GM13977 (cell line): Measurements from ENCODE around the gene NOS1AP.

ENCODE experiments used
- DNase-seq: peaks from one replicate; pipeline ENCODE4 v3.0.0; 2012; ENCODE audit warnings: low spot score
- CTCF ChIP-seq: IDR thresholded peaks from 2 replicates; pipeline ENCODE4 v1.5.1; 2012; ENCODE audit warnings: mild to moderate bottlenecking, control low read depth; ENCODE audit not compliant: insufficient read depth; ENCODE audit errors: extremely low read depth, missing control alignments
- in situ Hi-C: fragments of 300-500 bp; cut with MboI; formaldehyde crosslinking; loops from one replicate; pipeline ENCODE4 v1.12.0; 2022; ENCODE audit warnings: low sequenced_read_pairs, low pct_unique_long_range_greater_than_20kb, mixed read lengths, inconsistent platforms; ENCODE audit not compliant: unreplicated experiment

Gene NOS1AP

GRCh38 chr1:162157469-162157868, 88.0 kb downstream of the NOS1AP start:
- no peak for TF ChIP-seq CTCF
- in situ Hi-C loops = no loop called here
- no peak for DNase-seq

GRCh38 chr1:162158624-162159271, 89.3 kb downstream of the NOS1AP start:
- DNase-seq = no peak
- no peak for TF ChIP-seq CTCF
- in situ Hi-C loops = no loop called here

GRCh38 chr1:162159515-162159914, 90.0 kb downstream of the NOS1AP start:
- in situ Hi-C loops = no loop called here
- no peak for DNase-seq
- TF ChIP-seq CTCF = no peak

GRCh38 chr1:162161916-162162550, 92.5 kb downstream of the NOS1AP start:
- no peak for TF ChIP-seq CTCF
- in situ Hi-C loops = no loop called here
- DNase-seq = no peak

- no peak for DNase-seq
- in situ Hi-C loops = no loop called here
- no peak for TF ChIP-seq CTCF
These were observed 96.0 kb downstream of the NOS1AP start for GRCh38 chr1:162165528-162165927.

- no peak for TF ChIP-seq CTCF
- no peak for DNase-seq
- in situ Hi-C loops = no loop called here
These were observed 97.6 kb downstream of the NOS1AP start for GRCh38 chr1:162166917-162167615.
